ENCODE results near the gene ZNF536. TPM values are rescaled to one million over a fixed set of nuclear protein-coding genes. Genes with fewer than 3 reads are reported as not detected.

The ZNF536 gene
- total and polyA plus RNA-seq, 7 donors = 0.01 to 0.94 (median 0.20) TPM; not detected in 1

DNA sequence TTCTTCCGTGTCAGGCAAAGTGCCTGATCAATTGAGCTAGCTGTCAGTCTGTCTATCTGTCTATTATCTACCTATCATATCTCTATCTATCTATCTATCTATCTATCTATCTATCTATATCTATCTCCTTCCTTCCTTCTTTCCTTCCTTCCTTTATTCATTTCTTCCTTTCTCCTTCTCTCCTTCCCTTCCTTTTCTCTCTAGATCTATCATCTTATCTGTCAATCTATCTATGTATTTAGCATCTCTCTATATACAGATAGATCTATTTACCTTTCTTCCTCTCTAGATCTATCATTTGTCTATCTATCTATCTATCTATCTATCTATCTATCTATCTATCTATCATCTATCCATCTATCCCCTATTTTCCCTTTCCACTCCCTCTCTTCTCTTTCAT is 5.9 kb upstream of the ZNF536 start:
- Histone ChIP-seq H3K36me3 (ENCODE audit: insufficient read depth in 1 of 2, low read depth in 1 of 2) (no peaks in the 10 kb centered on the region), H3K9me3 (no peaks in the 10 kb centered on the region), H3K27me3 (ENCODE audit: insufficient read depth in 3 of 3, low read length in 2 of 3) (peaks cover 0 to 4% (median 0%) of the 10 kb centered on the region in 3 donors), H3K4me3 (no peak overlapping the region), H3K27ac (no peak overlapping the region), H3K4me1 (no peaks in the 10 kb centered on the region)
- ATAC-seq (no peak), DNase-seq (no peak)
- 0 to 41% (median 0%) methylated on average over 1 of the region's 1 CpG for WGBS, 3 donors
- intact Hi-C loops (cut with DNase I) = no loop called here
- TF ChIP-seq CTCF (IDR thresholded peaks at IDR 0.05) = no peak

GRCh38 chr19:30367006-30367405 is 5.2 kb upstream of the ZNF536 start:
- Histone ChIP-seq H3K27me3 (ENCODE audit: insufficient read depth in 3 of 3, low read length in 2 of 3) (peaks cover 0 to 4% (median 0%) of the 10 kb centered on the region in 3 donors), H3K9me3 (no peaks in the 10 kb centered on the region), H3K4me1 (no peaks in the 10 kb centered on the region), H3K36me3 (ENCODE audit: insufficient read depth in 1 of 2, low read depth in 1 of 2) (no peaks in the 10 kb centered on the region), H3K4me3 (no peak overlapping the region), H3K27ac (no peak overlapping the region)
- intact Hi-C loops (cut with DNase I) = no loop called here
- no peak for TF ChIP-seq CTCF (IDR thresholded peaks at IDR 0.05)
- no peak for DNase-seq
- 60 to 73% (median 65%) methylated on average over 7 of the region's 7 CpGs for WGBS, 3 donors
- no peak for ATAC-seq

DNA sequence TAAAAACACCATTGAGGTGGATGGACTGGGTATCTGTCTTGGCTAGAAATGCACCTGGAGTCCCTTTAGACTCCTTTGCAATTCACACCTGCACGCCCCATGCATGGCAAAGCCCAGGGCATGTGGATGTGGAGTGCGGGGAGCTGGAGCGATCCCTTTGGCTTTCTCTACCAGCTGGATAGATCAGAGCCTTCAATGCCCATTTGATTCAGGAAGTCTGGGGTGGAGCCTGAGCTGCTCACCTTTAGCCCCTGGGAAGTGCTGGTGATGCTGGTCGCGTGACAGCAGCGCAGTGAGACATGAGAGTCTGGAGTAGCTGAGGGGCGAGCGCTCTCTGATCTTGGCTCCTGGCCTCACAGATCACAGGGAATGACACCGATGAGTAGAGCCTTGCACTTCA is 4.8 kb upstream of the ZNF536 start:
- Histone ChIP-seq H3K4me1 (no peaks in the 10 kb centered on the region), H3K36me3 (ENCODE audit: insufficient read depth in 1 of 2, low read depth in 1 of 2) (no peaks in the 10 kb centered on the region), H3K9me3 (no peaks in the 10 kb centered on the region), H3K27ac (no peak overlapping the region), H3K27me3 (ENCODE audit: insufficient read depth in 3 of 3, low read length in 2 of 3) (peaks cover 0 to 4% (median 0%) of the 10 kb centered on the region in 3 donors), H3K4me3 (no peak overlapping the region)
- no peak for DNase-seq
- no peak for TF ChIP-seq CTCF (IDR thresholded peaks at IDR 0.05)
- intact Hi-C loops (cut with DNase I) = no loop called here
- 90 to 92% (median 92%) methylated on average over 9 of the region's 9 CpGs for WGBS, 3 donors
- no peak for ATAC-seq

DNA sequence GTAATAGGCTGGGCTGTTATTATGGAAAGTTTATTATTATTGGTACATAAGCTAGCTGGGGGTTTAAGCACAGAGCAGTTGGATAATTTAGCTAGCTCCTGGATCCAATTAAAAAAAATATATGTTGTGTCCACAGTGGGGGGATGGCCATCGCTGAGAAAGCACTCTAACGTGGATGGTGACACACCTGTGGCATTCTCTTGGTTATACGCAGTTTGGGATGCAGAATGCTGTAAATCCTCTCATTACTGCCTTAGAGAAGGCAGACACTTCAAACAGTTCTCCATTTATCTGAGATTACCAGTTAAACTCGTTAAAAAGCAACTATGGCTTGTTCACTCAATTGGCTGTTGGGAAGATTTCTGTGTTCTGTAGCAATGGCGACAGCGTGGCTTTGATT is 2.4 kb upstream of the ZNF536 start:
- TF ChIP-seq CTCF (IDR thresholded peaks at IDR 0.05) = no peak
- no peak for ATAC-seq
- no peak for DNase-seq
- H3K27ac ChIP-seq = no peak overlapping the region
- no peaks in the 10 kb centered on the region for H3K36me3 ChIP-seq (ENCODE audit: insufficient read depth in 1 of 2, low read depth in 1 of 2)
- H3K4me3 ChIP-seq = no peak overlapping the region
- no peaks in the 10 kb centered on the region for H3K9me3 ChIP-seq
- 75 to 79% (median 78%) methylated on average over 6 of the region's 6 CpGs for WGBS, 3 donors
- intact Hi-C loops (cut with DNase I) = no loop called here
- no peaks in the 10 kb centered on the region for H3K4me1 ChIP-seq
- peaks cover 0 to 13% (median 6%) of the 10 kb centered on the region in 3 donors for H3K27me3 ChIP-seq (ENCODE audit: insufficient read depth in 3 of 3, low read length in 2 of 3)

- DNase-seq = no peak
- Histone ChIP-seq H3K27me3 (ENCODE audit: insufficient read depth in 3 of 3, low read length in 2 of 3) (peaks cover 0 to 28% (median 16%) of the 10 kb centered on the region in 3 donors), H3K9me3 (no peaks in the 10 kb centered on the region), H3K4me3 (no peak overlapping the region), H3K36me3 (ENCODE audit: insufficient read depth in 1 of 2, low read depth in 1 of 2) (no peaks in the 10 kb centered on the region), H3K4me1 (no peaks in the 10 kb centered on the region), H3K27ac (no peak overlapping the region)
- ATAC-seq = no peak
- intact Hi-C loops (cut with DNase I) = no loop called here
- TF ChIP-seq CTCF (IDR thresholded peaks at IDR 0.05) = no peak
- WGBS, 3 donors = 60 to 77% (median 66%) methylated on average over 6 of the region's 6 CpGs
These were observed 885 bp upstream of the ZNF536 start for GRCh38 chr19:30371161-30371836.
